ENCODE measurements around the gene ABHD1.
A peak's percentile ranks its signal among the peaks of the same experiment; 100 is the strongest.
"Not testable (repeated sequence)": the region's sequence is repeated elsewhere in the genome, so short reads cannot be mapped to it uniquely, and the experiment has no call there.

Gene ABHD1

GRCh38 chr2:27087823-27088410, 35.7 kb upstream of the ABHD1 start:
- no peak for DNase-seq

- DNase-seq = no peak
Observed at GRCh38 chr2:27088634-27089033, 35.0 kb upstream of the ABHD1 start.

GRCh38 chr2:27089111-27089954, 34.3 kb upstream of the ABHD1 start:
- DNase-seq = no peak

- DNase-seq = no peak
Observed at GRCh38 chr2:27091746-27092695, 31.6 kb upstream of the ABHD1 start.

- DNase-seq = no peak
Observed at GRCh38 chr2:27092696-27093429, 30.8 kb upstream of the ABHD1 start.

GRCh38 chr2:27093430-27094352, 29.9 kb upstream of the ABHD1 start:
- no peak for DNase-seq

- no peak for DNase-seq
Observed at GRCh38 chr2:27094353-27094984, 29.1 kb upstream of the ABHD1 start.

GRCh38 chr2:27095427-27095744, 28.2 kb upstream of the ABHD1 start:
- no peak for DNase-seq

GRCh38 chr2:27095745-27096651, 27.6 kb upstream of the ABHD1 start:
- DNase-seq = peak; percentile 73

GRCh38 chr2:27096748-27097297, 26.8 kb upstream of the ABHD1 start:
- no peak for DNase-seq

GRCh38 chr2:27097341-27097740, 26.3 kb upstream of the ABHD1 start:
- no peak for DNase-seq

GRCh38 chr2:27099334-27099955, 24.2 kb upstream of the ABHD1 start:
- DNase-seq = no peak

GRCh38 chr2:27100036-27100435, 23.6 kb upstream of the ABHD1 start:
- no peak for DNase-seq

- no peak for DNase-seq
Observed at GRCh38 chr2:27102329-27102728, 21.3 kb upstream of the ABHD1 start.

- DNase-seq = no peak
Observed at GRCh38 chr2:27105981-27106380, 17.6 kb upstream of the ABHD1 start.

GRCh38 chr2:27108221-27108620, 15.4 kb upstream of the ABHD1 start:
- no peak for DNase-seq

- no peak for DNase-seq
Observed at GRCh38 chr2:27109083-27109482, 14.5 kb upstream of the ABHD1 start.

- DNase-seq = not testable (repeated sequence)
Observed at GRCh38 chr2:27110603-27111352, 12.8 kb upstream of the ABHD1 start.

Measured in DMS 273 treated with DMSO at 0.1 percent for 48 hours (cell line).